ENCODE measurements around the gene MSL1. TPM values are rescaled to one million over a fixed set of nuclear protein-coding genes. Genes with fewer than 3 reads are reported as not detected.

Gene MSL1
- total RNA-seq, 1 donor from 2014 or later, result 86.8 TPM

DNA sequence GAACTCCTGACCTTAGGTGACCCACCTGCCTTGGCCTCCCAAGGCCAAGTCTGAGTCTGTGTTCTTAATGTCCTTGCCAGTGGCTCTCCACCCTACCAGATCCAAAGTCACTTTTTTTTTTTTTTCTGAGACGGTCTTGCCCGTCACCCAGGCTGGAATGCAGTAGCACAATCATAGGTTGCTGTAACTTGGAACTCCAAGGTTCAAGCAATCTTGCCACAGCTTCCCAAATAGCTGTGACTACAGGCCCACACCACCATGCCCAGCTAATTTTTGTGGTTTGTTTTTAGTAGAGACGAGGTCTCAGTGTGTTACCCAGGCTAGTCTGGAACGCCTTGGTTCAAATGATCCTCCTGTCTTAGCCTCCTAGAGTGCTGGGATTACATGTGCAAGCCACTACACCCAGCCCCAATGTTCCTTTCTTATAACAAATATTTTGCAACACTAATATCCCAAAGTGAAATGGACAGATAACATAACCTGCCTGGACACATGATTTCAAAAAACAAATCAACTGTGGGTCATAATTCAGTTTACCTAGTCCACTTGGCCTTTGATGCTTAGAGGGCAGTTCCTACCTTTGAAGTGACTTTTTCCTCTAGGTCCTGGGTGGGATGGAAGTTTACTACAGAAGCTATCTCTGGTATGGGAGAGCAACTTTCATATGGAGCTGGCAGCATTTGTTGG is 51.5 kb downstream of the MSL1 start:
- no peak for DNase-seq (ENCODE audit: extremely low spot score, unreplicated experiment)
- no peak overlapping the region for H3K27ac Mint-ChIP-seq (ENCODE audit: unreplicated experiment)
- TF ChIP-seq, protein P1, sequence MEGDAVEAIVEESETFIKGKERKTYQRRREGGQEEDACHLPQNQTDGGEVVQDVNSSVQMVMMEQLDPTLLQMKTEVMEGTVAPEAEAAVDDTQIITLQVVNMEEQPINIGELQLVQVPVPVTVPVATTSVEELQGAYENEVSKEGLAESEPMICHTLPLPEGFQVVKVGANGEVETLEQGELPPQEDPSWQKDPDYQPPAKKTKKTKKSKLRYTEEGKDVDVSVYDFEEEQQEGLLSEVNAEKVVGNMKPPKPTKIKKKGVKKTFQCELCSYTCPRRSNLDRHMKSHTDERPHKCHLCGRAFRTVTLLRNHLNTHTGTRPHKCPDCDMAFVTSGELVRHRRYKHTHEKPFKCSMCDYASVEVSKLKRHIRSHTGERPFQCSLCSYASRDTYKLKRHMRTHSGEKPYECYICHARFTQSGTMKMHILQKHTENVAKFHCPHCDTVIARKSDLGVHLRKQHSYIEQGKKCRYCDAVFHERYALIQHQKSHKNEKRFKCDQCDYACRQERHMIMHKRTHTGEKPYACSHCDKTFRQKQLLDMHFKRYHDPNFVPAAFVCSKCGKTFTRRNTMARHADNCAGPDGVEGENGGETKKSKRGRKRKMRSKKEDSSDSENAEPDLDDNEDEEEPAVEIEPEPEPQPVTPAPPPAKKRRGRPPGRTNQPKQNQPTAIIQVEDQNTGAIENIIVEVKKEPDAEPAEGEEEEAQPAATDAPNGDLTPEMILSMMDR (IDR thresholded peaks at IDR 0.05), result no peak
- no peaks in the 10 kb centered on the region for H3K27me3 Mint-ChIP-seq (ENCODE audit: unreplicated experiment)
- peaks cover 7% of the 10 kb centered on the region for H3K4me1 Mint-ChIP-seq (ENCODE audit: unreplicated experiment)
- H3K4me3 Mint-ChIP-seq (ENCODE audit: unreplicated experiment), result no peak overlapping the region
- no peaks in the 10 kb centered on the region for H3K9me3 Mint-ChIP-seq (ENCODE audit: unreplicated experiment)
- peaks cover 41% of the 10 kb centered on the region for H3K36me3 Mint-ChIP-seq (ENCODE audit: unreplicated experiment)

DNA sequence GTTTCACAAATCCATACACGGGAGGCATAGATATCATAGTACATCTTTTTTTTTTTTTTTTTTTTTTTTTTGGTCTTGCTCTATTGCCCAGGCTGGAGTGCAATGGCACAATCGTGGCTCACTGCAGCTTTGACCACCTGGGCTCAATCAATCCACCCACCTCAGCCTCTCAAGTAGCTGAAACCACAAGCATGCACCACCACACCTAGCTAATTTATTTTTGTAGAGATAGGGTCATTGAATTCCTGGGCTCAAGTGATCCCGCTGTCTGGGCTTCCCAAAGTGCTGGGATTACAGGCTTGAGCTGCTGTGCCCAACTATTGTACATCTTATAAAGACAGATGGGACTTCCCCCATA is 52.0 kb downstream of the MSL1 start:
- DNase-seq (ENCODE audit: extremely low spot score, unreplicated experiment), result no peak

DNA sequence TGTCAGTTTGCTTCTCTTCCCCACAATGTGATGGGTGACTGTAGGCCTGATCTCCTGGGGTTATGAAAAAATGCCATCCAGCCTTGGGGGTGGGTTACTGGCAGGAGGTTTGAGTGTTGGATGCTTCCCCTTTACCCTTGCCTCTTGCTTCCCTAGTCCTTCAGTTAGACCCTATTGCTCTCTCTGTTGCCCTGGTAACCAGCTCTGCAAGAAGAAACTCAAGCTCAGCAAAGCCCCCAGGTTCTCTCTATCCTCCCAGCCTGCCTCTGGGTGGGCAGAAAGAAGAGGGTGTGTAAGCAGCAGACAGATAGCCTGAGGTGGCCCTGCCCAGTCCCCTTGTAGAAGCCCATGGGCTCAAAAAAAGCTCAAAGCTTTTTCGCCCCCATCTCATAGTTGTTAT is 52.7 kb downstream of the MSL1 start:
- no peak overlapping the region for H3K27ac Mint-ChIP-seq (ENCODE audit: unreplicated experiment)
- no peaks in the 10 kb centered on the region for H3K9me3 Mint-ChIP-seq (ENCODE audit: unreplicated experiment)
- H3K4me3 Mint-ChIP-seq (ENCODE audit: unreplicated experiment), result no peak overlapping the region
- H3K36me3 Mint-ChIP-seq (ENCODE audit: unreplicated experiment), result peaks cover 30% of the 10 kb centered on the region
- TF ChIP-seq, protein P1 (IDR thresholded peaks at IDR 0.05), result no peak
- H3K27me3 Mint-ChIP-seq (ENCODE audit: unreplicated experiment), result no peaks in the 10 kb centered on the region
- DNase-seq (ENCODE audit: extremely low spot score, unreplicated experiment), result no peak
- peaks cover 12% of the 10 kb centered on the region for H3K4me1 Mint-ChIP-seq (ENCODE audit: unreplicated experiment)

More for the DNA sequence above, 52.0 kb downstream of the MSL1 start:
- no peak overlapping the region for H3K4me3 Mint-ChIP-seq (ENCODE audit: unreplicated experiment)
- TF ChIP-seq, protein P1 (IDR thresholded peaks at IDR 0.05), result no peak
- H3K27ac Mint-ChIP-seq (ENCODE audit: unreplicated experiment), result no peak overlapping the region
- no peaks in the 10 kb centered on the region for H3K27me3 Mint-ChIP-seq (ENCODE audit: unreplicated experiment)
- H3K9me3 Mint-ChIP-seq (ENCODE audit: unreplicated experiment), result no peaks in the 10 kb centered on the region
- H3K4me1 Mint-ChIP-seq (ENCODE audit: unreplicated experiment), result peaks cover 9% of the 10 kb centered on the region
- peaks cover 37% of the 10 kb centered on the region for H3K36me3 Mint-ChIP-seq (ENCODE audit: unreplicated experiment)

DNA sequence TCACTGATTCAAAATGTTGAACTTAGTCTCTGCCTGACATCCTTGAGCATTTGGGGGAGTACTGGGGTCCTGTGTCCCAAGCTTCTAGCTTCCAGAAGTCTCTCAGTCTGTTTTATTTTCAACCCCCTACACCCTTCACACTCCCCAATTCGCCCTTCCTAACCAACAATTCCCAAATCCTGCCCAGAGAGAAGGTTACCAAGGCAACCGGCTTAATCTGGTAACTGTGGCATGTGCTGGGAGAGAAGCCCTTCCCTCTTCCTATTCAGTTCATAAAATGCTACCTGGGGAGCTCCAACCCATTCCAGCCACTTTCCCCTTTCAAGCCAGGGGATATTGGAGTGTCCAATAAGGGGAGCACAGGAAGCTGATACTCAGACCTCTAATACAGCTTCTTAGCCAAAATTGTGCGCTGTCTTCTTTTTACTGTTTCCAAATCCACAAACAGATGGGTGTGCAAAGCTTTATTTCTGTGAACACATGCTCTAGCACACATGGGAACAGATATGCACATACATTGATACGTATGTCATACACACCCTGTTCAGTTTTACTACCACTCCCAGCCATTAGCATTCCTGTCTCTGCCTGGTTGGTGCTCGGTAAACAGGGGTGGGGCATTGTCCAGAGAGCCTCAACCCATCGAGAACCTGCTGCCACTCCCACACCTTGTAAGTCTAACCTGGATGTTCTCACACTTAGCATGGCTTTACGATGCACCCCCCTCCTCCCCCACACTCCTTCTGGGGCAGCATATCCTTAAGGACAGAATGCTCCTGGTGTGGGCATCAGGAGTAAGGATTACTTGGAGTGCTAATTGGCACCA is 54.4 kb downstream of the MSL1 start:
- Mint-ChIP-seq H3K4me1 (ENCODE audit: unreplicated experiment) (peaks cover 22% of the 10 kb centered on the region), H3K36me3 (ENCODE audit: unreplicated experiment) (peaks cover 22% of the 10 kb centered on the region), H3K27me3 (ENCODE audit: unreplicated experiment) (no peaks in the 10 kb centered on the region), H3K4me3 (ENCODE audit: unreplicated experiment) (no peak overlapping the region), H3K27ac (ENCODE audit: unreplicated experiment) (no peak overlapping the region), H3K9me3 (ENCODE audit: unreplicated experiment) (no peaks in the 10 kb centered on the region)
- no peak for DNase-seq (ENCODE audit: extremely low spot score, unreplicated experiment)
- TF ChIP-seq, protein P1 (IDR thresholded peaks at IDR 0.05), result no peak

DNA sequence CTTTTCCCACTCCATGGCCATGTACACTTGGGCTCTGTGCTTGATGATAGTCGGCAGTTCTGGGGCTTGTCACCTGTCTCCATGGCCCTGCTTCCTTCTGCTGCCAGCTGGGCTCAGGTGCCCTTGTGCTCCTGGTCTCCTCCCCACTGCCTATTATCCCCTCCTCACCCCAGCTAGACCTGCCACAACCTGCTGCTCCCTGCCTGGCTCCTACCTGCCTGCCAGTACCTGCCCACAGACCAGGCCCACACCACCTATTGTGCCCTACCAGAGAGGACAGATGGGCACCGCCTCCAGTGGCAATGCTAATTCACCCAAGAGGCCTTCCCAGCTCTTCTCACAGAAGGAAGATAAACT is 55.0 kb downstream of the MSL1 start:
- H3K9me3 Mint-ChIP-seq (ENCODE audit: unreplicated experiment), result no peaks in the 10 kb centered on the region
- TF ChIP-seq, protein P1 (IDR thresholded peaks at IDR 0.05), result no peak
- no peak overlapping the region for H3K27ac Mint-ChIP-seq (ENCODE audit: unreplicated experiment)
- DNase-seq (ENCODE audit: extremely low spot score, unreplicated experiment), result no peak
- H3K27me3 Mint-ChIP-seq (ENCODE audit: unreplicated experiment), result no peaks in the 10 kb centered on the region
- H3K4me3 Mint-ChIP-seq (ENCODE audit: unreplicated experiment), result peak overlapping the region; percentile 55
- peaks cover 22% of the 10 kb centered on the region for H3K4me1 Mint-ChIP-seq (ENCODE audit: unreplicated experiment)
- H3K36me3 Mint-ChIP-seq (ENCODE audit: unreplicated experiment), result peaks cover 17% of the 10 kb centered on the region

Data from osteocyte (in vitro differentiated cells).